ENCODE measurements around the gene TNFAIP2.

GRCh38 chr14:103185051-103186029, 62.1 kb downstream of the TNFAIP2 start:
- TF ChIP-seq POLR2A (IDR thresholded peaks at IDR 0.05; ENCODE audit: low read length): no peak
- TF ChIP-seq GATA1 (IDR thresholded peaks at IDR 0.05; ENCODE audit: low read depth, low read length): no peak
